Endothelial cell of umbilical vein (primary cell): ENCODE data around the gene MYO6. TPM values are rescaled to one million over a fixed set of nuclear protein-coding genes. Genes with fewer than 3 reads are reported as not detected.

ENCODE experiments used
- BruUV-seq: library from RNA; stranded (reverse); fragments of 400-500 nt; replicated peaks from 2 replicates; lab custom pipeline; 2021; lab: Mats Ljungman, UMichigan
- CTCF ChIA-PET: fragments of 300-600, 350-600 bp; sonication (Branson Sonifier 250); formaldehyde crosslinking; loops from one replicate; lab custom pipeline; 2021; ENCODE audit warnings: antibody characterized with exemption, inconsistent platforms; lab: Charles Lee
- POLR2A ChIA-PET: fragments of 300-600, 350-600 bp; sonication (Branson Sonifier 250); formaldehyde crosslinking; loops from one replicate; lab custom pipeline; 2021; ENCODE audit warnings: antibody characterized with exemption, inconsistent platforms; lab: Charles Lee
- DNase-seq: peaks from one replicate; pipeline ENCODE4 v3.0.0-alpha.2; 2011; ENCODE audit warnings: low read depth, low spot score
- FAIRE-seq: peaks from 2 replicates; lab custom pipeline; 2011; peaks lifted over from hg19 to GRCh38; lab: Jason Lieb, UNC
- H2AFZ ChIP-seq: 2 replicates; pipeline ENCODE4 v1.6.0; 2012; ENCODE audit warnings: low read depth, low read length, control low read depth, inconsistent platforms
- H3K27ac ChIP-seq: 2 replicates; pipeline ENCODE4 v1.5.1; 2011; ENCODE audit warnings: low read depth, mild to moderate bottlenecking, control low read depth, low read length, moderate library complexity; ENCODE audit not compliant: insufficient read depth
- H3K27me3 ChIP-seq, 2 experiments: 2 replicates each; pipeline versions ENCODE4 v1.6.0 to v1.6.1; 2011; ENCODE audit warnings: low read length in 2 of 2, mixed read lengths in 1 of 2; ENCODE audit not compliant: control insufficient read depth in 2 of 2, insufficient read depth in 2 of 2
- H3K36me3 ChIP-seq, 2 experiments: 2 replicates in 1 of 2; 3 replicates in 1 of 2; pipeline ENCODE4 v1.5.1; 2011; ENCODE audit warnings: low read length in 2 of 2, mild to moderate bottlenecking in 1 of 2, moderate library complexity in 1 of 2; ENCODE audit not compliant: control insufficient read depth in 2 of 2, insufficient read depth in 2 of 2; ENCODE audit errors: extremely low read depth in 1 of 2
- H3K4me1 ChIP-seq: 3 replicates; pipeline ENCODE4 v1.5.1; 2011; ENCODE audit warnings: mild to moderate bottlenecking, low read length; ENCODE audit not compliant: control insufficient read depth, insufficient read depth; ENCODE audit errors: extremely low read depth
- H3K4me2 ChIP-seq: 2 replicates; pipeline ENCODE4 v1.6.1; 2011; ENCODE audit warnings: low read length, control low read depth, mixed read lengths; ENCODE audit not compliant: insufficient read depth
- H3K4me3 ChIP-seq, 3 experiments: fragments of 200-600 bp in 1 of 3; sonication (generic), shearing (Covaris generic) in 1 of 3; replicated peaks in 1 of 3; 2 replicates each; pipeline ENCODE4 v1.5.1; 2011 to 2016; ENCODE audit warnings: control low read depth in 3 of 3, low read length in 3 of 3, mild to moderate bottlenecking in 2 of 3, inconsistent platforms in 1 of 3, low read depth in 1 of 3, moderate library complexity in 1 of 3; ENCODE audit not compliant: insufficient read depth in 1 of 3
- H3K79me2 ChIP-seq: 2 replicates; pipeline ENCODE4 v1.6.0; 2012; ENCODE audit warnings: low read length, inconsistent platforms; ENCODE audit not compliant: control insufficient read depth, insufficient read depth
- H3K9ac ChIP-seq: replicated peaks from 2 replicates; pipeline ENCODE3; 2011; ENCODE audit warnings: low read length, control low read depth; ENCODE audit not compliant: insufficient read depth; ENCODE audit errors: extremely low read depth
- H3K9me1 ChIP-seq: replicated peaks from 3 replicates; pipeline ENCODE4 v1.6.0; 2011; ENCODE audit warnings: mild to moderate bottlenecking, low read length; ENCODE audit not compliant: control insufficient read depth, insufficient read depth; ENCODE audit errors: extremely low read depth
- H3K9me3 ChIP-seq: replicated peaks from 2 replicates; pipeline ENCODE4 v1.5.1; 2012; ENCODE audit warnings: low read length, inconsistent platforms; ENCODE audit not compliant: control insufficient read depth, insufficient read depth
- H4K20me1 ChIP-seq: replicated peaks from 2 replicates; pipeline ENCODE3; 2011; ENCODE audit warnings: mild to moderate bottlenecking, low read length; ENCODE audit not compliant: control insufficient read depth, insufficient read depth; ENCODE audit errors: extremely low read depth
- CTCF ChIP-seq, 2 donors: IDR thresholded peaks; 1 replicate in 1 of 2; 2 replicates in 1 of 2; pipeline ENCODE4 v1.5.1; 2011; ENCODE audit warnings: low read length in 2 of 2, mild to moderate bottlenecking in 2 of 2, moderate library complexity in 2 of 2, control low read depth in 1 of 2, inconsistent platforms in 1 of 2, low read depth in 1 of 2; ENCODE audit not compliant: insufficient read depth in 1 of 2; ENCODE audit errors: extremely low read depth in 1 of 2
- EZH2 ChIP-seq: IDR thresholded peaks from 2 replicates; pipeline ENCODE4 v1.6.1; 2012; ENCODE audit warnings: borderline replicate concordance, low read depth, mild to moderate bottlenecking, moderate library complexity, low read length, inconsistent platforms; ENCODE audit not compliant: severe bottlenecking
- FOS ChIP-seq: IDR thresholded peaks from 2 replicates; pipeline ENCODE4 v1.6.1; 2011; ENCODE audit warnings: mild to moderate bottlenecking, low read length, moderate library complexity, borderline replicate concordance; ENCODE audit not compliant: insufficient read depth
- GATA2 ChIP-seq: IDR thresholded peaks from 2 replicates; pipeline ENCODE4 v1.7.0; 2011; ENCODE audit warnings: low read depth, mild to moderate bottlenecking, moderate library complexity, mixed read lengths, low read length; ENCODE audit not compliant: insufficient read length, insufficient read depth
- JUN ChIP-seq: IDR thresholded peaks from 2 replicates; pipeline ENCODE4 v1.6.1; 2011; ENCODE audit warnings: borderline replicate concordance, low read depth; ENCODE audit not compliant: insufficient read length, insufficient read depth
- MAX ChIP-seq: IDR thresholded peaks from 2 replicates; pipeline ENCODE4 v1.6.1; 2011; ENCODE audit not compliant: insufficient read depth, insufficient read length
- MYC ChIP-seq: IDR thresholded peaks from one replicate; pipeline ENCODE4 v1.6.1; 2011; ENCODE audit warnings: mild to moderate bottlenecking, low read depth, low read length
- POLR2A ChIP-seq: IDR thresholded peaks from 2 replicates; pipeline ENCODE4 v1.6.1; 2012; ENCODE audit warnings: low read depth, mild to moderate bottlenecking, control low read depth, low read length
- POLR2AphosphoS5 ChIP-seq: IDR thresholded peaks from 2 replicates; pipeline ENCODE4 v1.6.1; 2012; ENCODE audit warnings: low read depth, mild to moderate bottlenecking, control low read depth, low read length, moderate library complexity; ENCODE audit not compliant: insufficient read depth
- dilution Hi-C: fragments of 300-500 bp; cut with MboI; formaldehyde crosslinking; loops from one replicate; pipeline ENCODE4 v1.15.0; 2019; ENCODE audit warnings: low sequenced_read_pairs; ENCODE audit not compliant: extremely low pct_ligation_motif_present
- intact Hi-C: fragments of 100-400 bp; cut with micrococcal nuclease; formaldehyde crosslinking; loops from one replicate; pipeline ENCODE4 v1.10.0; 2022
- polyA plus RNA-seq, 4 experiments: library from polyadenylated mRNA; depleted of rRNA in 3 of 4; stranded (reverse) in 3 of 4; unstranded in 1 of 4; fragments of >200 nt; gene quantifications; 2 replicates each; pipeline versions ENCODE4 v1.2.1 to v1.2.3, GENCODE V29; 2011 to 2012; ENCODE audit warnings: missing spikeins in 1 of 4
- total RNA-seq: library from RNA; stranded (reverse); gene quantifications from 2 replicates; pipeline ENCODE4 v1.2.3, GENCODE V29; 2021

The MYO6 gene
- total and polyA plus RNA-seq, 2 donors (not counting 3 experiments of a cell fraction or from before 2014, with no cell fraction given) = 15.5 to 68.0 TPM

GRCh38 chr6:75786152-75786551, 37.1 kb downstream of the MYO6 start:
- intact Hi-C loops (no loop called here), dilution Hi-C loops (no loop called here)
- Histone ChIP-seq H3K36me3 (no peaks in the 10 kb centered on the region), H3K4me1 (no peaks in the 10 kb centered on the region), H3K4me3 (no peak overlapping the region), H3K9me1 (no peaks in the 10 kb centered on the region), H3K27ac (no peak overlapping the region), H3K9me3 (no peaks in the 10 kb centered on the region), H2AFZ (no peak overlapping the region), H4K20me1 (peaks cover 3% of the 10 kb centered on the region), H3K27me3 (no peaks in the 10 kb centered on the region), H3K9ac (no peak overlapping the region), H3K79me2 (peaks cover 29% of the 10 kb centered on the region), H3K4me2 (no peak overlapping the region)
- FAIRE-seq = no peak
- ChIA-PET CTCF (no interaction called here), POLR2A (no interaction called here)
- TF ChIP-seq MAX = no peak
- no peak for TF ChIP-seq EZH2
- no peak for TF ChIP-seq JUN
- no peak for TF ChIP-seq FOS
- no peak for TF ChIP-seq POLR2A
- no peak for TF ChIP-seq MYC
- TF ChIP-seq CTCF (IDR thresholded peaks at IDR 0.05; ENCODE audit: extremely low read depth in 1 of 2, insufficient read depth in 1 of 2, low read depth in 1 of 2, low read length in 2 of 2) = no peak
- no peak for TF ChIP-seq GATA2
- TF ChIP-seq POLR2AphosphoS5 = no peak
- no peak for DNase-seq
- BruUV-seq = no TSS peak
